K562 (cell line): Measurements from ENCODE around the gene SLC34A3. TPM values are rescaled to one million over a fixed set of nuclear protein-coding genes. Genes with fewer than 3 reads are reported as not detected.

Experiments used
- ATAC-seq: fragments of 200-7000 bp; cut with Tn5 transposase; 3 replicates; pipeline ENCODE4 v1.9.1; 2020; ENCODE audit warnings: moderate library complexity
- BruUV-seq: library from RNA; stranded (reverse); fragments of 400-500 nt; replicated peaks from 2 replicates; lab custom pipeline; 2021; lab: Mats Ljungman, UMichigan
- CTCF ChIA-PET: fragments of 300-600 bp; formaldehyde crosslinking; extraction: SDS; loops from one replicate; lab custom pipeline; 2021; ENCODE audit warnings: low intra/inter-chr PET ratio; lab: Yijun Ruan, JAX
- POLR2A ChIA-PET: fragments of 300-600, 350-650 bp; sonication (Branson Sonifier 250); formaldehyde crosslinking; extraction: SDS; loops from one replicate; lab custom pipeline; 2021; ENCODE audit warnings: antibody characterized with exemption, inconsistent platforms; lab: Yijun Ruan, JAX
- DNase-seq, 4 experiments: peaks; one replicate each; pipeline versions ENCODE4 v3.0.0 to v3.0.0-alpha.2; 2011 to 2018; ENCODE audit warnings: low spot score in 3 of 4, mixed read lengths in 3 of 4; ENCODE audit errors: extremely low read depth in 1 of 4
- FAIRE-seq: peaks from 2 replicates; lab custom pipeline; 2011; peaks lifted over from hg19 to GRCh38; lab: Jason Lieb, UNC
- H2AFZ ChIP-seq: 2 replicates; pipeline ENCODE4 v1.6.0; 2011; ENCODE audit warnings: low read depth, low read length, control low read depth, inconsistent platforms
- H3K27ac ChIP-seq: fragments of 200-600 bp; 3 replicates; pipeline ENCODE4 v1.8.0; 2011; ENCODE audit warnings: low read depth, mild to moderate bottlenecking, control low read depth, inconsistent platforms, low read length, moderate library complexity, mixed read lengths; ENCODE audit errors: extremely low read depth
- H3K27me3 ChIP-seq, 2 experiments: fragments of 300-600 bp in 1 of 2; 2 replicates in 1 of 2; 3 replicates in 1 of 2; pipeline versions ENCODE4 v1.6.0 to v1.8.0; 2011; ENCODE audit warnings: inconsistent platforms in 2 of 2, low read length in 2 of 2, mild to moderate bottlenecking in 1 of 2, mixed read lengths in 1 of 2, moderate library complexity in 1 of 2; ENCODE audit not compliant: control insufficient read depth in 2 of 2, insufficient read depth in 2 of 2
- H3K36me3 ChIP-seq: fragments of 300-600 bp; 3 replicates; pipeline ENCODE4 v1.8.0; 2011; ENCODE audit warnings: mild to moderate bottlenecking, low read length, inconsistent platforms; ENCODE audit not compliant: control insufficient read depth, insufficient read depth
- H3K4me1 ChIP-seq, 2 experiments: fragments of 200-600 bp in 1 of 2; replicated peaks in 1 of 2; 2 replicates in 1 of 2; 3 replicates in 1 of 2; pipeline versions ENCODE4 v1.5.1 to v1.8.0; 2011; ENCODE audit warnings: inconsistent platforms in 2 of 2, low read length in 2 of 2, mild to moderate bottlenecking in 1 of 2, mixed read lengths in 1 of 2, moderate library complexity in 1 of 2; ENCODE audit not compliant: control insufficient read depth in 2 of 2, insufficient read depth in 2 of 2
- H3K4me2 ChIP-seq: 2 replicates; pipeline ENCODE4 v1.6.1; 2011; ENCODE audit warnings: low read length, control low read depth, inconsistent platforms, mixed read lengths; ENCODE audit not compliant: insufficient read depth
- H3K4me3 ChIP-seq: fragments of 200-600 bp; sonication (generic), shearing (Covaris generic); 2 replicates; pipeline ENCODE4 v1.5.1; 2016; ENCODE audit warnings: control low read depth, inconsistent platforms
- H3K79me2 ChIP-seq: fragments of 200-600 bp; 3 replicates; pipeline ENCODE4 v1.8.0; 2011; ENCODE audit warnings: low read length, inconsistent platforms; ENCODE audit not compliant: control insufficient read depth, insufficient read depth
- H3K9ac ChIP-seq, 2 experiments: 2 replicates each; pipeline versions ENCODE4 v1.6.0 to v1.6.1; 2011; ENCODE audit warnings: low read depth in 2 of 2, low read length in 2 of 2, control low read depth in 1 of 2, inconsistent platforms in 1 of 2, mild to moderate bottlenecking in 1 of 2, mixed read lengths in 1 of 2; ENCODE audit not compliant: insufficient read depth in 1 of 2
- H3K9me1 ChIP-seq: one replicate; pipeline ENCODE4 v1.6.0; 2011; ENCODE audit warnings: inconsistent platforms, mild to moderate bottlenecking, low read length, moderate library complexity; ENCODE audit not compliant: control insufficient read depth, insufficient read depth
- H3K9me3 ChIP-seq: replicated peaks from 2 replicates; pipeline ENCODE4 v1.5.1; 2011; ENCODE audit warnings: low read depth, low read length, inconsistent platforms; ENCODE audit not compliant: control insufficient read depth, insufficient read depth
- H4K20me1 ChIP-seq: replicated peaks from 2 replicates; pipeline ENCODE4 v1.6.1; 2011; ENCODE audit warnings: low read length, inconsistent platforms, mixed read lengths; ENCODE audit not compliant: control insufficient read depth, insufficient read depth
- BRD4 ChIP-seq: fragments of 200-600 bp; sonication (generic); IDR thresholded peaks from 2 replicates; pipeline ENCODE4 v1.6.1; 2017; ENCODE audit warnings: inconsistent platforms
- CBX3 ChIP-seq, 2 experiments: IDR thresholded peaks; 1 replicate in 1 of 2; 2 replicates in 1 of 2; pipeline ENCODE4 v1.6.1; 2012; ENCODE audit warnings: inconsistent platforms in 2 of 2, low read length in 2 of 2, borderline replicate concordance in 1 of 2, control low read depth in 1 of 2
- CEBPG ChIP-seq, 3 experiments: fragments of 200-800 bp in 1 of 3; sonication (Bioruptor generic) in 1 of 3; sonication (generic) in 1 of 3; formaldehyde crosslinking in 1 of 3; IDR thresholded peaks in 2 of 3; conservative IDR thresholded peaks in 1 of 3; 2 replicates each; pipeline versions ENCODE4 v1.6.1 to v1.8.0; 2016 to 2022; ENCODE audit warnings: missing compliant biosample characterization in 2 of 3, missing genetic modification characterization in 2 of 3, mild to moderate bottlenecking in 1 of 3, missing genetic modification reagents in 1 of 3
- KDM1A ChIP-seq, 2 experiments: fragments of 450-650 bp; IDR thresholded peaks; 2 replicates each; pipeline ENCODE4 v1.6.1; 2016; ENCODE audit warnings: mild to moderate bottlenecking in 2 of 2
- NCOA2 ChIP-seq, 2 experiments: fragments of 450-650 bp; IDR thresholded peaks; 2 replicates each; pipeline ENCODE4 v1.6.1; 2018; ENCODE audit warnings: mild to moderate bottlenecking in 2 of 2, moderate library complexity in 1 of 2; ENCODE audit not compliant: partially characterized antibody in 2 of 2
- NFYB ChIP-seq: IDR thresholded peaks from 2 replicates; pipeline ENCODE4 v1.6.1; 2011; ENCODE audit warnings: mild to moderate bottlenecking, moderate library complexity; ENCODE audit not compliant: insufficient read length; ENCODE audit errors: extremely low read depth
- SAFB2 ChIP-seq: fragments of 200-400 bp; formaldehyde crosslinking; IDR thresholded peaks from 2 replicates; pipeline ENCODE4 v1.6.1; 2018; ENCODE audit warnings: borderline replicate concordance, low read length, low read depth, moderate library complexity; ENCODE audit not compliant: severe bottlenecking
- YBX1 ChIP-seq: fragments of 450-650 bp; IDR thresholded peaks from 2 replicates; pipeline ENCODE4 v1.7.1; 2016; ENCODE audit warnings: mild to moderate bottlenecking
- ZFX ChIP-seq: sonication (generic); formaldehyde crosslinking; IDR thresholded peaks from 2 replicates; pipeline ENCODE4 v1.8.0; 2022; ENCODE audit warnings: mild to moderate bottlenecking, missing genetic modification reagents, moderate library complexity
- ZNF384 ChIP-seq: IDR thresholded peaks from 2 replicates; pipeline ENCODE4 v1.6.1; 2012; ENCODE audit warnings: low read depth, low read length, improper control_type of control experiment
- ZNF75A ChIP-seq: fragments of 450-650 bp; formaldehyde crosslinking; IDR thresholded peaks from 2 replicates; pipeline ENCODE4 v1.4.0; 2020; ENCODE audit warnings: mild to moderate bottlenecking
- ZSCAN32 ChIP-seq: fragments of 450-650 bp; formaldehyde crosslinking; IDR thresholded peaks from 2 replicates; pipeline ENCODE4 v1.4.0; 2020; ENCODE audit warnings: mild to moderate bottlenecking, moderate library complexity
- WGBS: fragments of 100-300 bp; shearing (Covaris generic); methylation state at CpG from one replicate; pipeline ENCODE4 v1.1.6; 2016; ENCODE audit warnings: low coverage, mixed read lengths; ENCODE audit not compliant: insufficient coverage; ENCODE audit errors: missing lambda C conversion rate; 5-methylcytosine and 5-hydroxymethylcytosine counted together
- in situ Hi-C: fragments of 300-500 bp; cut with MboI; formaldehyde crosslinking; loops from 4 replicates; pipeline ENCODE4 v1.15.0; 2018; ENCODE audit warnings: inconsistent platforms, mixed read lengths
- intact Hi-C: fragments of 100-400 bp; cut with micrococcal nuclease; formaldehyde crosslinking; loops from 2 replicates; pipeline ENCODE4 v1.14.2; 2022
- polyA plus RNA-seq, 8 experiments: library from polyadenylated mRNA; depleted of rRNA in 4 of 8; stranded (reverse) in 5 of 8; unstranded in 3 of 8; fragments of >200 nt; fragmentation: Nextera tagmentation in 2 of 8; fragmentation: Illumina TruSeq in 1 of 8; extraction: Ambion mirVana in 2 of 8; extraction: Trizol in 1 of 8; gene quantifications; 2 replicates each; pipeline versions ENCODE4 v1.2.1 to v1.2.3, GENCODE V29; 2011 to 2014; ENCODE audit warnings: inconsistent platforms in 1 of 8, missing spikeins in 1 of 8
- total RNA-seq, 7 experiments: library from RNA; depleted of rRNA in 6 of 7; stranded (reverse); fragments of >200 nt in 6 of 7; fragmentation: Illumina TruSeq in 2 of 7; extraction: Trizol in 2 of 7; gene quantifications; 2 replicates each; pipeline versions ENCODE4 v1.2.1 to v1.2.3, GENCODE V29; 2011 to 2021; ENCODE audit warnings: low replicate concordance in 1 of 7
- TF ChIP-seq, protein P1 (sequence below): IDR thresholded peaks from 2 replicates; pipeline ENCODE4 v1.6.1; 2011; ENCODE audit not compliant: insufficient read length; ENCODE audit errors: extremely low read depth
- TF ChIP-seq, protein P2 (sequence below): fragments of 250-450 bp; sonication (Bioruptor Pico); IDR thresholded peaks from 2 replicates; pipeline ENCODE4 v1.4.0; 2020; ENCODE audit warnings: borderline replicate concordance
- TF ChIP-seq, protein P3 (sequence below): fragments of 150-350 bp; IDR thresholded peaks from 2 replicates; pipeline ENCODE4 v1.6.1; 2014; ENCODE audit warnings: low read depth, mild to moderate bottlenecking, low read length, borderline replicate concordance

Gene SLC34A3
- total and polyA plus RNA-seq, 9 of the 15 experiments (the other 6 are each of a cell fraction or from before 2014, with no cell fraction given) = not detected

DNA sequence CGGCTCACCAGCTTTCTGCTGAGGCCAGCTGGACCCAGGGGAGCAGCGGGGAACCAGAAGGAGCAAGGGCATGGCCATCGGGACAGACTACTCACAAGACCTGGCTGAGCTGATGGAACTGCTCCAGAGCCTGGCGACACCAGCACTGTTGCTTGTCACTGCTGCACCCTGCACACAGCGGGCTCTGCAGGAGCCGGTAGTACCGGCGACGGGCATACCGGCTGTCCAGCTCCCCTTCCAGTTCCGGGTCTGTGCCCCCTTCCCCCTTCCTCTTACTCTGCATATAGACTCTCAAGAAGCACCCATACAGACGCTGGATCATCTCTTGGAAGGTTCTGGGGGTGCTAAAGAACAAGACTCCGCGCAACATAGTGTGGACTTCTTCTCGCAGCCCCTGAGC lies 43.3 kb upstream of the SLC34A3 start (continued):
- TF ChIP-seq, protein P1, sequence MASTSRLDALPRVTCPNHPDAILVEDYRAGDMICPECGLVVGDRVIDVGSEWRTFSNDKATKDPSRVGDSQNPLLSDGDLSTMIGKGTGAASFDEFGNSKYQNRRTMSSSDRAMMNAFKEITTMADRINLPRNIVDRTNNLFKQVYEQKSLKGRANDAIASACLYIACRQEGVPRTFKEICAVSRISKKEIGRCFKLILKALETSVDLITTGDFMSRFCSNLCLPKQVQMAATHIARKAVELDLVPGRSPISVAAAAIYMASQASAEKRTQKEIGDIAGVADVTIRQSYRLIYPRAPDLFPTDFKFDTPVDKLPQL = no peak
- TF ChIP-seq YBX1 = no peak
- TF ChIP-seq ZFX (CRISPR knock-in tag) = no peak
- no peak for TF ChIP-seq NFYB
- TF ChIP-seq ZNF75A (CRISPR knock-in tag) = no peak

DNA sequence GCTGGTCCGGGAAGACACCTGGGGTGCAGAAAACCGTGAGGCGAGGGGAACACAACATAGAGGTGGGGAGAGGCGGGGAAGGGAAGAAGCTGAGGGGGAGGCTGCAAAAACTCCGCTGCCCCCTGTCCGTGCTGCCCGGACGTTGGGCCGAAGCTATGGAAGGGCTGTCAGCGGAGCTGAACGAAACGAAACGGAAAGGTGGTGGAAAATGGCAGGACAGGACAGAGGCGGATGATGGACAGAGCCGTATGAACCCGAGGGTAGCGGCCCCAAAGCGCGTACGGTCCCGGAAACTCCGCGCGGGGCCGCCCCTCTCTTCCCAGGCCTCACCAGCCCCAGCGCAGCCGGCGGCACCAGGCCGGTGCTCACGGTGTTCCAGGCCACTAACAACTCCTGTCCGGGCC lies 42.6 kb upstream of the SLC34A3 start:
- TSS peak; percentile 85 for BruUV-seq
- DNase-seq = no peak
- no peak for TF ChIP-seq CEBPG (CRISPR knock-in tag; IDR thresholded peaks at IDR 0.05)
- TF ChIP-seq CEBPG (tag; conservative IDR thresholded peaks at IDR 0.05 in 1 of 2, IDR thresholded peaks at IDR 0.05 in 1 of 2) = no peak
- no peak for TF ChIP-seq BRD4
- no peak for TF ChIP-seq CBX3 (IDR thresholded peaks at IDR 0.05; ENCODE audit: borderline replicate concordance in 1 of 2, low read length in 2 of 2)
- no peak for TF ChIP-seq ZSCAN32 (CRISPR knock-in tag)
- no peak for TF ChIP-seq KDM1A (IDR thresholded peaks at IDR 0.05)
- no peak for TF ChIP-seq NCOA2 (IDR thresholded peaks at IDR 0.05; ENCODE audit: partially characterized antibody in 2 of 2)
- TF ChIP-seq, protein P2, sequence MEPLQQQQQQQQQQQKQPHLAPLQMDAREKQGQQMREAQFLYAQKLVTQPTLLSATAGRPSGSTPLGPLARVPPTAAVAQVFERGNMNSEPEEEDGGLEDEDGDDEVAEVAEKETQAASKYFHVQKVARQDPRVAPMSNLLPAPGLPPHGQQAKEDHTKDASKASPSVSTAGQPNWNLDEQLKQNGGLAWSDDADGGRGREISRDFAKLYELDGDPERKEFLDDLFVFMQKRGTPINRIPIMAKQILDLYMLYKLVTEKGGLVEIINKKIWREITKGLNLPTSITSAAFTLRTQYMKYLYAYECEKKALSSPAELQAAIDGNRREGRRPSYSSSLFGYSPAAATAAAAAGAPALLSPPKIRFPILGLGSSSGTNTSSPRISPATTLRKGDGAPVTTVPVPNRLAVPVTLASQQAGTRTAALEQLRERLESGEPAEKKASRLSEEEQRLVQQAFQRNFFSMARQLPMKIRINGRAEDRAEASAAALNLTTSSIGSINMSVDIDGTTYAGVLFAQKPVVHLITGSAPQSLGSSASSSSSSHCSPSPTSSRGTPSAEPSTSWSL (CRISPR knock-in tag) = 0 out of 2 replicates have a peak, but pooled peaks have one; percentile 62
- TF ChIP-seq ZNF384 = no peak
- TF ChIP-seq, protein P3, sequence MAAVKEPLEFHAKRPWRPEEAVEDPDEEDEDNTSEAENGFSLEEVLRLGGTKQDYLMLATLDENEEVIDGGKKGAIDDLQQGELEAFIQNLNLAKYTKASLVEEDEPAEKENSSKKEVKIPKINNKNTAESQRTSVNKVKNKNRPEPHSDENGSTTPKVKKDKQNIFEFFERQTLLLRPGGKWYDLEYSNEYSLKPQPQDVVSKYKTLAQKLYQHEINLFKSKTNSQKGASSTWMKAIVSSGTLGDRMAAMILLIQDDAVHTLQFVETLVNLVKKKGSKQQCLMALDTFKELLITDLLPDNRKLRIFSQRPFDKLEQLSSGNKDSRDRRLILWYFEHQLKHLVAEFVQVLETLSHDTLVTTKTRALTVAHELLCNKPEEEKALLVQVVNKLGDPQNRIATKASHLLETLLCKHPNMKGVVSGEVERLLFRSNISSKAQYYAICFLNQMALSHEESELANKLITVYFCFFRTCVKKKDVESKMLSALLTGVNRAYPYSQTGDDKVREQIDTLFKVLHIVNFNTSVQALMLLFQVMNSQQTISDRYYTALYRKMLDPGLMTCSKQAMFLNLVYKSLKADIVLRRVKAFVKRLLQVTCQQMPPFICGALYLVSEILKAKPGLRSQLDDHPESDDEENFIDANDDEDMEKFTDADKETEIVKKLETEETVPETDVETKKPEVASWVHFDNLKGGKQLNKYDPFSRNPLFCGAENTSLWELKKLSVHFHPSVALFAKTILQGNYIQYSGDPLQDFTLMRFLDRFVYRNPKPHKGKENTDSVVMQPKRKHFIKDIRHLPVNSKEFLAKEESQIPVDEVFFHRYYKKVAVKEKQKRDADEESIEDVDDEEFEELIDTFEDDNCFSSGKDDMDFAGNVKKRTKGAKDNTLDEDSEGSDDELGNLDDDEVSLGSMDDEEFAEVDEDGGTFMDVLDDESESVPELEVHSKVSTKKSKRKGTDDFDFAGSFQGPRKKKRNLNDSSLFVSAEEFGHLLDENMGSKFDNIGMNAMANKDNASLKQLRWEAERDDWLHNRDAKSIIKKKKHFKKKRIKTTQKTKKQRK = no peak
- TF ChIP-seq SAFB2 = no peak

More for the DNA sequence above, 42.6 kb upstream of the SLC34A3 start:
- Histone ChIP-seq H3K9me3 (no peaks in the 10 kb centered on the region), H3K27ac (peak overlapping the region; percentile 94), H3K4me3 (peak overlapping the region; percentile 98), H3K79me2 (peaks cover 43% of the 10 kb centered on the region), H3K36me3 (peaks cover 70% of the 10 kb centered on the region; the same call in 2 of the 3 replicates), H3K9ac (peak overlapping the region; percentile 93 to 96), H2AFZ (peak overlapping the region; percentile 87), H4K20me1 (peaks cover 8% of the 10 kb centered on the region), H3K27me3 (no peaks in the 10 kb centered on the region), H3K4me1 (peaks cover 20 to 90% of the 10 kb centered on the region in 2 experiments), H3K9me1 (no peaks in the 10 kb centered on the region), H3K4me2 (peak overlapping the region; percentile 98)
- FAIRE-seq (no peak), ATAC-seq (peak; percentile 4)
- ChIA-PET CTCF (interaction anchor here (0.6 to 2.5 kb wide), 3 partner anchors 40 to 139 kb away, joined by 3 to 19 read pairs (median 4); partner anchors contain the start of gene RNF224), POLR2A (interaction anchor here (0.5 to 6.7 kb wide), 11 partner anchors 9 to 375 kb away, joined by 3 to 56 read pairs (median 6); partner anchors contain the start of genes NDOR1, NRARP, RNF224 and TMEM203)
- in situ Hi-C loops = loop anchor here (5.0 kb wide), 1 partner anchor 39 kb away; the partner anchor contains the start of genes CYSRT1 and RNF224
- intact Hi-C loops = loop anchor here (1.0 kb wide), 1 partner anchor 39 kb away; the partner anchor contains the start of gene RNF224
- WGBS = 1% methylated on average over 28 of the region's 31 CpGs
